Smooth muscle cell (in vitro differentiated cells): Measurements from ENCODE around the gene SIK1. TPM values are rescaled to one million over a fixed set of nuclear protein-coding genes. Genes with fewer than 3 reads are reported as not detected.
"Not testable (repeated sequence)": the region's sequence is repeated elsewhere in the genome, so short reads cannot be mapped to it uniquely, and the experiment has no call there.

Experiments
- DNase-seq: peaks from one replicate; lab custom pipeline; 2025; ENCODE audit not compliant: unreplicated experiment; lab: John Stamatoyannopoulos, UW
- H2AFZ ChIP-seq: fragments of 200-600 bp; sonication (generic); 2 replicates; pipeline ENCODE4 v1.6.0; 2016; ENCODE audit warnings: antibody characterized with exemption, low read depth, mild to moderate bottlenecking
- H3F3A ChIP-seq: fragments of 200-600 bp; sonication (generic); 2 replicates; pipeline ENCODE4 v1.6.0; 2017; ENCODE audit warnings: antibody characterized with exemption, low read depth
- H3K27ac ChIP-seq: fragments of 200-600 bp; sonication (generic); 2 replicates; pipeline ENCODE4 v1.5.1; 2016; ENCODE audit warnings: low read depth, mild to moderate bottlenecking
- H3K27me3 ChIP-seq: fragments of 200-600 bp; sonication (generic); 2 replicates; pipeline ENCODE4 v1.6.1; 2016; ENCODE audit warnings: low read depth, mild to moderate bottlenecking
- H3K36me3 ChIP-seq: fragments of 200-600 bp; sonication (generic); 2 replicates; pipeline ENCODE4 v1.5.1; 2016; ENCODE audit warnings: low read depth
- H3K4me1 ChIP-seq: fragments of 200-600 bp; sonication (generic); 2 replicates; pipeline ENCODE4 v1.5.1; 2016; ENCODE audit warnings: low read depth
- H3K4me2 ChIP-seq: fragments of 200-600 bp; sonication (generic); 2 replicates; pipeline ENCODE4 v1.6.0; 2016; ENCODE audit warnings: mild to moderate bottlenecking
- H3K4me3 ChIP-seq: fragments of 200-600 bp; sonication (generic); 2 replicates; pipeline ENCODE4 v1.5.1; 2016; ENCODE audit warnings: mild to moderate bottlenecking
- H3K79me2 ChIP-seq: fragments of 200-600 bp; sonication (generic); 2 replicates; pipeline ENCODE4 v1.6.0; 2016; ENCODE audit warnings: low read depth, mild to moderate bottlenecking
- H3K9ac ChIP-seq: fragments of 200-600 bp; sonication (generic); 2 replicates; pipeline ENCODE4 v1.6.0; 2016; ENCODE audit warnings: low read depth
- H3K9me3 ChIP-seq: fragments of 200-600 bp; sonication (generic); replicated peaks from 2 replicates; pipeline ENCODE4 v1.5.1; 2016; ENCODE audit warnings: low read depth
- H4K20me1 ChIP-seq: fragments of 200-600 bp; sonication (generic); 2 replicates; pipeline ENCODE4 v1.6.0; 2016; ENCODE audit warnings: low read depth
- WGBS: methylation state at CpG from one replicate; pipeline ENCODE4 v1.1.7; 2016; ENCODE audit warnings: low lambda C conversion rate; 5-methylcytosine and 5-hydroxymethylcytosine counted together
- polyA plus RNA-seq: library from polyadenylated mRNA; unstranded; fragments of >200 nt; fragmentation: Nextera tagmentation; extraction: Ambion mirVana; gene quantifications from 2 replicates; pipeline ENCODE4 v1.2.1, GENCODE V29; 2016
- total RNA-seq: library from RNA; depleted of rRNA; stranded (reverse); fragments of >200 nt; gene quantifications from 2 replicates; pipeline ENCODE4 v1.2.3, GENCODE V29; 2014

SIK1 gene
- total and polyA plus RNA-seq, 2 experiments from 2014 or later, result 3.9 to 18.2 TPM

GRCh38 chr21:43446277-43446932 lies 19.5 kb upstream of the SIK1 start:
- H3K27ac ChIP-seq, H3K36me3 ChIP-seq, DNase-seq, H3F3A ChIP-seq, H3K4me2 ChIP-seq, H3K4me3 ChIP-seq, H3K27me3 ChIP-seq, H4K20me1 ChIP-seq, H3K9me3 ChIP-seq, H2AFZ ChIP-seq, H3K79me2 ChIP-seq, H3K4me1 ChIP-seq, H3K9ac ChIP-seq: not testable (repeated sequence)
- no CpG with 5 or more reads among the region's 35 CpGs for WGBS

DNA sequence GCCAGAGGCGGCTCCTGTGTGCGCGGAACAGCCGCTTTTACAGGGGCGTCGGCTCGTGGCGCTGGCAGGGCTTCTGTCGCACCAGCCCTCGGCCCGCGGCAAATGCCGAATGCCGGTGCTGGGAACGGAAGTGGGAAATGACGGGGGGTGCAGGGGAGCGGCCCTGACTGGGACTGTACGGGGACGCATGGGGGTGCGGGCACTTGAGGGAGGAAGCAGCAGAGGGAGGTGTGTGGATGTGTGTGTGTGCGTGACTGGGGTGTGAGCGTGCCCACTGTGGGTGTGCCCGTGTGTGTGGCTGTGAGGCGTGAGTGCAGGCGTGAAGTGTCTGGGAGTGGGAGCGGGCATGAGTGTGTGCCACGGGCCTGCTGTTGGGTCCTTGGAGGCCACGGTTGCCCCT lies 17.6 kb upstream of the SIK1 start:
- H3K79me2 ChIP-seq, DNase-seq, H2AFZ ChIP-seq, H3K36me3 ChIP-seq, H3K27ac ChIP-seq, H3K4me1 ChIP-seq, H3K27me3 ChIP-seq, H4K20me1 ChIP-seq, H3K9me3 ChIP-seq, H3K4me3 ChIP-seq, H3F3A ChIP-seq, H3K4me2 ChIP-seq, H3K9ac ChIP-seq: not testable (repeated sequence)
- no CpG with 5 or more reads among the region's 28 CpGs for WGBS

DNA sequence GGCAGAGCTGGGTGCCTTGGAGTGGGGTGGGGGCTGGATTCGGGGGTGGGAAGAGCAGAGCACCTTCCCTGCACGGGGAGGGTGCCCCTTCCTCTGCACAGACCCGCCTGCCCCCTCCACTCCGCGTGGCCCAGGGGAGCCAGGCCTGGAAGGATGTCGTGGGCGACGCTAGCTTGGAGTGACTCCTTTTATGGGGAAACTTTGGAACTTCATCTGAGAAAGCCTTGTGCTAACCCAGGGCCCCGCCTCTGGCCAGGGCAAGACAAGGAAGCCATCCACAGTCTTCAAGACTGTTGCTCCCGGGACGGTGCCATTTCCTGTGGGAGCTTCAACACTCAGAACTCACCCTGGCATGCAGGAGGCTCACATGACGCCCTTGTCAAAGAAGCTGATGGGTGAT lies 15.6 kb upstream of the SIK1 start:
- not testable (repeated sequence) for H3K79me2 ChIP-seq, H3K9me3 ChIP-seq, H3K4me2 ChIP-seq, H3K27ac ChIP-seq, H2AFZ ChIP-seq, H3K4me1 ChIP-seq, H3K27me3 ChIP-seq, DNase-seq, H3K9ac ChIP-seq, H3K4me3 ChIP-seq, H3F3A ChIP-seq, H4K20me1 ChIP-seq, H3K36me3 ChIP-seq
- no CpG with 5 or more reads among the region's 12 CpGs for WGBS

- H3K27me3 ChIP-seq, H3F3A ChIP-seq, H2AFZ ChIP-seq, H3K27ac ChIP-seq, H3K4me3 ChIP-seq, H3K9ac ChIP-seq, H3K4me1 ChIP-seq, H3K9me3 ChIP-seq, H4K20me1 ChIP-seq, H3K79me2 ChIP-seq, H3K36me3 ChIP-seq, DNase-seq, H3K4me2 ChIP-seq: not testable (repeated sequence)
- WGBS, result no CpG with 5 or more reads among the region's 25 CpGs
Measured at GRCh38 chr21:43440835-43441727, 14.2 kb upstream of the SIK1 start.

DNA sequence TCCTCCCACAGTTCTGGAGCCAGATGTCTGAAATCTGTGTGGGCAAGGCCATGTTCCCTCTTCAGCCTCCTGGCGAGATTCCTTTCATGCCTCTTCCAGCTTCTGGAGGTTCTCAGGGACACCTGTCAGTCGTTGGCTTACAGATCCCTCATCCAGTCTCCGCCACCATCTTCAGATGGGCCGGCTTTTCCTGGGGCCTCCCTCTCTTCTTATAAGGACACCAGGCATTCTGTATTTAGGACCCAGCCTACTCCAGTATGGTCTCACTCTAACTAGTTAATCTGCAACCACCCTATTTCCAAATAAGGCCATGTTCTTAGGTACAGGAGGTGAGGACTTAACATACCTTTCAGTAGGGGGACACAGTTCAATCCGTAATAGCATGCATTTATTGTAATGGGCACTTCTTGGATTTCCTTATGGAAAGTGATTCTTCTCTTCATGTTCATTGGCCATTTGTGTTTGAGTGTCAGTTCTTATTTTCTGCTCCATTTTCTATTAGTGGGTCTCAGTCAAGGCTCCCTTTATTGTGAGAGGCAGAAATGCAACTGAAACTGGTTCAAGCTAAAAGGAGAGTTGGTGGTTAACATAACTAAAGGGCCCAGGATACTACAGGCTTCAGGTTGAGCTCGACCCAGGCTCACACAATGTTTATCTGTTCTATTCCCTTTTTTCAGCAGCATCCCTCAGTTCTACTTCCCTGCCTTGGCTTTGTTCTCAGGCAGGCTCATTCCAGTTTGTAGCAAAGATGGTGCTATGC lies 12.6 kb upstream of the SIK1 start:
- not testable (repeated sequence) for H4K20me1 ChIP-seq, H3K4me1 ChIP-seq, H3K4me2 ChIP-seq, H3K4me3 ChIP-seq, H3K27ac ChIP-seq, H3K27me3 ChIP-seq, H3K36me3 ChIP-seq, H3K9ac ChIP-seq, DNase-seq, H3K79me2 ChIP-seq, H3K9me3 ChIP-seq, H3F3A ChIP-seq, H2AFZ ChIP-seq
- no CpG with 5 or more reads among the region's 6 CpGs for WGBS

- no CpG with 5 or more reads among the region's 9 CpGs for WGBS
- H4K20me1 ChIP-seq, DNase-seq, H3K4me1 ChIP-seq, H3K79me2 ChIP-seq, H3K4me2 ChIP-seq, H3K27ac ChIP-seq, H2AFZ ChIP-seq, H3F3A ChIP-seq, H3K36me3 ChIP-seq, H3K4me3 ChIP-seq, H3K9me3 ChIP-seq, H3K27me3 ChIP-seq, H3K9ac ChIP-seq: not testable (repeated sequence)
Measured at GRCh38 chr21:43436272-43436671, 9.3 kb upstream of the SIK1 start.

GRCh38 chr21:43433340-43434136 lies 6.6 kb upstream of the SIK1 start:
- H3K9me3 ChIP-seq, H3K4me1 ChIP-seq, H2AFZ ChIP-seq, H3K4me3 ChIP-seq, H3K27me3 ChIP-seq, H3K9ac ChIP-seq, H3K4me2 ChIP-seq, H3K27ac ChIP-seq, H3K36me3 ChIP-seq, H4K20me1 ChIP-seq, H3K79me2 ChIP-seq, H3F3A ChIP-seq, DNase-seq: not testable (repeated sequence)
- no CpG with 5 or more reads among the region's 12 CpGs for WGBS
